ENCODE data around the gene MRPL23. TPM values are rescaled to one million over a fixed set of nuclear protein-coding genes. Genes with fewer than 3 reads are reported as not detected.

Gene MRPL23
- total RNA-seq, 2 experiments from 2014 or later = 138 to 142 TPM

DNA sequence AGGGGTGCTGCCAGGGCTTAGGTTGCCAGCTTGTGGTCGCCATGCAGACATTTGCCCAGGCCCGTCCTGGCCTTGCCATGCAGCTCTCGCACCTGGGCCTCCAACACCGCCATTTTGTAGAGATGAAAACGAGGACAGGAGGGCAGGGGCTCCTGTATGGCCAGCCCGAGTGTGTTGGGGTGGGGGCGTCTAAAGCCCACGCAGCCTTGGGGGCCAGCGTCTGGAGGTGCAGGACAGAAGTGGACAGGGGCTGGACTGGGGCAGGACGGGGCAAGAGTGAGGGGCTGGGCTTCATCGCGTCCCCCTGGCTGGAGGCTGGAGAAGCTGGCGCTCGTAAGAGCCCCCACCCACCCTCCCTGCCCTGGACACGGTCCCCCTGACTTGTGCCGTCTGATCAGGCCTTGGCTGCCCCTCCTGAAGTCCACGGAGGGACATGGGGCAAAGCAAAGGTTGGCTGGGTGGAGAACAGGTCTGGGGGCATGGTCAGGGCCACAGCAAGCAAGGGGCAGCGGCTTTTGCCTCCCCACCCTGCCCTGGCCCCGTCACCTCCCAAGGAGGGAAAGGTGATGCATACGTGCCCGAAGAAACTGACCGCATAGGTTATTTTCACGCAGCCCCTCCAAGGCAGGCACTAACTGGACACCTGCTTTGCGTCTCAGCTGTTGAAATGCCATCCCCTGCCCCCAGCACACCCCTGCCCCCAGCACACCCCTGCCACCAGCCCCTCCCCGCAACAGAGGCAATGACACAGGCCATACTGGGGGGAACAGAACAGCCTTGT is 26.8 kb upstream of the MRPL23 start:
- ChIA-PET POLR2A (interaction anchor here (0.5 kb wide), 1 partner anchor 1142 kb away, joined by 6 read pairs; no protein-coding TSS in a partner anchor), CTCF (no interaction called here)

DNA sequence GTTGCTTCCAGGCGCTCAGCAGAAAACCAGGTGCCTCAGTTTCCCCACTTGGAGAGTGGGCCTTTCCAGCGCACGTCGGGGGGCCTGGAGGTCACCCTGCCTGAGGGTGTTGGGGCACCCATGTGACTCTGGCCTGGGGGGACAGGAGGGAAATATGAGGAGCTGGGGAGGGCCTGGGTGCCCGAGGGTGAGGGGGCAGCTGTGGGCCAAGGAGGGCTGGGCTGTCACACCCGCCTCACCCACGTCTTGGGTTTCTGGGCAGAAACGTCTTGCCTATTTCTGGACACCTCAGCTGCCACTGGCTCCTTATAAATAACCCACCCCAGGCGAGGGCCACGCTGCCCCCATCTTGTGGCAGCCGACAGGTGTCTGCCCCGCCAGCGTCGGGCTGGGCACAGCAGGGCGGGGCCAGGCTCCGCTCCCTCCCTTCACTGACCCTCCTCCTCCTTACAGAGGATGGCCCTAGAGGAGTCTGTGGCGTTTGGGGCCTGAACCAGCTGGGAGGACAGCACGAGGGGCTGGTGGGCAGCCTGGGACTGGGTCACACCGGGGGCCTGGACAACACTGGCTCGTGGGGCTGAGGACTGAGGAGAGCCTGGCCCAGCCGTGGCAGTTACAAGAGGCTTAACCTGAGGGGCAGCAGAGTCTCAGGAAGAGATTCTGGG is 26.1 kb upstream of the MRPL23 start:
- POLR2A ChIA-PET = interaction anchor here (0.5 kb wide), 1 partner anchor 1143 kb away, joined by 6 read pairs; no protein-coding TSS in a partner anchor
- CTCF ChIA-PET = interaction anchor here (0.9 to 2.4 kb wide), 6 partner anchors 27 to 230 kb away, joined by 3 to 7 read pairs (median 5); partner anchors contain the start of gene PRR33

- POLR2A ChIA-PET = no interaction called here
- CTCF ChIA-PET = interaction anchor here (0.9 to 2.4 kb wide), 7 partner anchors 26 to 229 kb away, joined by 3 to 7 read pairs (median 5); partner anchors contain the start of gene PRR33
These were observed 25.5 kb upstream of the MRPL23 start for GRCh38 chr11:1921574-1922141.

DNA sequence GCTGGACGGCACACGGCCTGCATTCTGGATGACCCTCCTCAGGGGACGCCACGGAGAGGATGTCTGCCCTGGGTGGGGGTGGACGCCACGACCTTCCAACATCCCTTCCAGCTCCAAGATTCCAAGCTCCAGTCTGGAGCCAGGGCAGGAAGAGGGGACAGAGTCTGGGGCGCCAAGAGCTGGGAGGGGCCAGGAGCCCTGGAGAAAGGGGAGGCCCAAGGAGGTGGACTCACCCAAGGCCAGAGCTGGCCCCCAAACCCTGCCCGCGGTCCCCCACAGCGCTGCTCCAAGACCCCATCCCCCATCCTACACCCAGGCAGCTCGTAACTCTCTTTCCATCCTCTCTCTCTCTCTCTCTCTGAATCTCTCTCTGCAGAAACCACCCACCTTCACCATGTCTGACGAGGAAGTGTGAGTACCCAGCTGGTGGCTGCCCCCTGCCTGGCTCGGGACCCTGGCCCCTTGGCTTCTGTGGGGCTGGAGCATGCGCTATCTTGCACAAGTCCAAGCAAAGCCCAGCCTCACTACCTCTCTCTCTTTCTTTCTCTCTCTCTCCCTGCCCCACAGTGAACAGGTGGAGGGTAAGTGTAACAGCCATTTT is 24.6 kb upstream of the MRPL23 start:
- POLR2A ChIA-PET = no interaction called here
- CTCF ChIA-PET = interaction anchor here (0.8 to 2.4 kb wide), 6 partner anchors 14 to 229 kb away, joined by 3 to 7 read pairs (median 5); partner anchors contain the start of gene PRR33

DNA sequence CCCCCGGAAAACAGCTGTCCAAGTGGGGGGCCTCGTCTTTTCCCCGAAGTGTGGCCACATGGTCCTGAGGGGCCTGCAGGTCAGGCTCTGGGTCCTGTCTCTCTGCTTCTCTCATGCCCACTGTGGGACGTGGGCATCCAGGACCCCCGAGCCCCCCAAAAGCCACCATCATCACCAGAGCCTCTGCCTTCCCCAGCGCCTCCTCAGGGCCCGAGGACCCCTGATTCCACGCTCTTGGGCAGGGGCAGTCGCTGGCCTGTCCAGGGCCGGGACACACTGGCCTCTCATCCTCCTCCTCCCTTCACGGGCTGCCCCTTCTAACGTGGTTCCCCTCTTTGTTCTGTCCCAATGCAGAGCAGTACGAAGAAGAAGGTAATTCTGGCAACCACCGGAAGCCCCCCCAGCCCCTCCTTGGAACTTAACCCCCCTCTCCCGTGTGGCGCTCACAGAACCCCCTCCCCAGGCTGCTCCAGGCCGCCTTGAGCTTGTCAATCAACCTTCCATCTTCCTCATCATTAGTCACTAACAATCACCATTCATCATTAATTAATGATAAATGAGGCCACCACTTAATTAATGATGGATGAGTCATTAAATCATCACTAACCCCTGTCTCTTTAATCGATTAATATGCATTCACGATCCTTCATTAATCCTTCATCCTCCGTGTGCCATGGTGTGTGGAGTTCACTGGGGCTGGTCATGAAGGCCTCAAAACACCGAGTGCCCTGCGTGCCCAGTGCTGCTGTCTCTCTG is 23.8 kb upstream of the MRPL23 start:
- POLR2A ChIA-PET = no interaction called here
- CTCF ChIA-PET = interaction anchor here (1.5 to 2.4 kb wide), 2 partner anchors 32 to 41 kb away, joined by 5 to 7 read pairs; partner anchors contain the start of gene PRR33

- CTCF ChIA-PET = no interaction called here
These were observed 23.0 kb upstream of the MRPL23 start for GRCh38 chr11:1924181-1924580.

DNA sequence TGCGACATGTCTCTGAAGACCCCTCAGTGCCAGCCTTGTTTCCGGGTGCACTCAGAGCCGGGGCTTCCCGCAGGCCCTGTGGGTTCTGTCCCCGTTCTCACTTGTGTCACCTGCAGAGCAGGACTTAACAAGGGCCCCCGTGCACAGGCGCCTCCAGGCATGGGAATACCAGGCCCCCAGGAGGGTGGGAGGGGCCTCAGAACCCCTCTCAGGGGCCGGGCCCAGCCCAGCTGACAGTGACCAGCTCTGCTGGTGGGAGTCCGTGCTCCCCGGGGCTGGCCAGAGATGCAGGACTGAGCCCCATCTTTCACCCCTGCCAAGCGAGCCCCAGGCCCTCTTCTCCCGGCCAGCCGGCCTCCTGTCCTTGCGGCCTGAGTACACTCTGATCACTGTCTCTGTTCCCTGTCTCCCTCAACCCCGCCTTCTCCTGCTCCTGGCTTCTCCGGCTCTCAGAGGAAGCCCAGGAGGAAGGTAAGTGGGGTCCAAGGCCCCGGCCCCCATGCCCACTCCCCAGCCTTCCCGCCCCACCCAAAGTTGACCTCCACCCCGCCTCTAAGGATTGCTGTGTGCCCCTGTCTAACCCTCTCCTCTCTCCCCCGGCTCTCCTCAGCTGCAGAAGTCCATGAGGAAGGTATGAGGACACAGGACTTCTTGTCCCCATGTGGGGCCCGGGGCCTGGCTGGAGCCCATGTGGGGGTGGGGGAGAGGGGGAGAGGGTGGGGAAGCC is 22.3 kb upstream of the MRPL23 start:
- CTCF ChIA-PET = no interaction called here

More at GRCh38 chr11:1924181-1924580, 23.0 kb upstream of the MRPL23 start:
- POLR2A ChIA-PET = no interaction called here

GRCh38 chr11:1925373-1926155 is 21.6 kb upstream of the MRPL23 start:
- CTCF ChIA-PET = no interaction called here

More for the DNA sequence above, 22.3 kb upstream of the MRPL23 start:
- POLR2A ChIA-PET = no interaction called here

GRCh38 chr11:1926156-1927025 is 20.7 kb upstream of the MRPL23 start:
- ChIA-PET POLR2A (no interaction called here), CTCF (no interaction called here)

More at GRCh38 chr11:1925373-1926155, 21.6 kb upstream of the MRPL23 start:
- POLR2A ChIA-PET = no interaction called here

DNA sequence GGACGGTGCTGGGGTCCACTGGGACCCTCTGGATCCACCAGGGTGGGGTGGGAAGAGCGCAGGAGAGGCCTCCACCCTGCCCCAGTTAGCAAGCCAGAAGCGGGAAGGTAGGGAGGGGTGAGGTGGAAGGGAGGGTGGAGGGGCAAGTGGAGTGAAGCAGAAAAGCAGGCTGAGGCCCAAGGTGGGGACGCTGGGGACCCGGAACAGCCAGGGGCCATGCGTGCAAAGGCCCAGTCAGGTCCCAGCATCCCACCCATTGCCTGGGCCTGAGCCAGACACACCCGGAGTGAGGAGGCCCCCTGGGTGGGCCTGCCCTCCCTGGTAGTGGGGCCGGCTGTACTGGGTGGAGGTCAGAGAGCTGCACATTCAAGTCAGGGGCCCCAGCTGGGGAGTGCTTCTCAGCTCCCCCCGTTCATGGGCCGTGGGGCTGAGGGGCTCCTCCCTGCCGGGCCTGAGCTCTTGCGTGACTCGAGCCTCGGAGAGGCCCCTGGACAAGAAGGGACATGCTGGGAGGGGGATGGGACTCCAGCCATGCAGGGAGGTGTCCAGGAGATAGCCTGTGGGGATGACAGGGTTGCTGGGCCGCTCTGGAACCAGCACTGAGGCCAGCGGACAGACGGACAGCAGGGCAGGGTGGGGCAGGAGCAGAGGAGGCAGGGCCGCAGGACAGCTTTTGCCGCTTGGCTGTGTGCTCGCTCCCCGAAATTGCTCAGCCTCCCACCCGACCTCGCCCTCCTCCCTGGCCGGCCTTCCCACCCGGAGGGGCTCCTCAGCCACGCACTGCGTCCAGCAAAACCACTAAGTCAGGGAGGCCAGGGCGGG is 19.9 kb upstream of the MRPL23 start:
- POLR2A ChIA-PET = no interaction called here

DNA sequence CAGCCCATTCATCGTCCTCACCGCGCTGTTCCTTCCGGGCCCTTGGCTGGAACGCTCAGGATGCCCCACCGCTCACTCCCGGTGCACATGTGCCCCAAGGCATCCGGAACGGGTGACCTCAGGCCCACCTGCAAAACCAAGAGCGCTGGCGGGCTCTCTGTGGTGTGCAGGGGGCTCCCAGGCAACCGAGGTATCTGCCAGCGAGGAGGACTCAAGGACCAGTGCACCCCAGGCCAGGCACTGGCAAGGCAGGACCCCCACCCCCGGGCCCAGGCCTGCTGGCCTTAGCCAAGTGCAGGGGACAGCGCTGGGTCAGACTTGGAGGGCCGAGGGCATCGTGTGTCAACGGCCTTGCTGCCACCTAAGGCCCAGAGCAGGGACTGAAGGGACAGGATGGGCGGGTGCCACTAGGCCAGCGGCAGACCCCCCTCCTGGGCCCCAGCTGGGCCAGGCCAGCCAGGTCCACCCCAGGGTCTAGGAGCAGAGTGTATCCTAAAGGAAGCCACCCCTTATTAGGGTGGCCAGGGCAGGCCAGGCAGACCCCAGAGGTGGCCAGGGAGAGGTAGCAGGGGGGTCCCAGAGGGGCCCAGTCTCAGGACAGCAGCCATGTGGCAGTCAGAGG is 19.2 kb upstream of the MRPL23 start:
- POLR2A ChIA-PET = no interaction called here
- CTCF ChIA-PET = no interaction called here

More for the DNA sequence above, 19.9 kb upstream of the MRPL23 start:
- CTCF ChIA-PET = no interaction called here

DNA sequence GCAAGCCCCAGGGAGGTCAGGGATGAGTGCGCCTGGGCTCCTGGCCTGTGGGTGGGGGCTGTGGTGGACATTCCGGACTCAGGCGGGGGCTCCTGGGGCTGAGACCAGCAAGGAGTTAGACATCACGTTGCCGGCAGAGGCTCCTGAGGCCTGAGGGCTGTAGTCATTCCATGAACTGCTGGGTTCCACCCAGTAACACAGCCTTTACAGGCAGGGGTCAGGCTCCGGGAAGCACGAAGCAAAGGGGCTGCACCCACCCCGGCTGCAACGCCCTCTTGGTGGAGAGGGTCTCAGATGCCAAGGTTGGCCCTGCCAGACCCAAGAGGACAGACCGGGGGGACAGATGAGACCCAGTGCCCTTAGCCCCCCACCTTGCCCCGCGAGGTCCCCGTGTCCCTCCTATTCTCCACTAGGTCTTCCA is 18.7 kb upstream of the MRPL23 start:
- ChIA-PET POLR2A (no interaction called here), CTCF (no interaction called here)

DNA sequence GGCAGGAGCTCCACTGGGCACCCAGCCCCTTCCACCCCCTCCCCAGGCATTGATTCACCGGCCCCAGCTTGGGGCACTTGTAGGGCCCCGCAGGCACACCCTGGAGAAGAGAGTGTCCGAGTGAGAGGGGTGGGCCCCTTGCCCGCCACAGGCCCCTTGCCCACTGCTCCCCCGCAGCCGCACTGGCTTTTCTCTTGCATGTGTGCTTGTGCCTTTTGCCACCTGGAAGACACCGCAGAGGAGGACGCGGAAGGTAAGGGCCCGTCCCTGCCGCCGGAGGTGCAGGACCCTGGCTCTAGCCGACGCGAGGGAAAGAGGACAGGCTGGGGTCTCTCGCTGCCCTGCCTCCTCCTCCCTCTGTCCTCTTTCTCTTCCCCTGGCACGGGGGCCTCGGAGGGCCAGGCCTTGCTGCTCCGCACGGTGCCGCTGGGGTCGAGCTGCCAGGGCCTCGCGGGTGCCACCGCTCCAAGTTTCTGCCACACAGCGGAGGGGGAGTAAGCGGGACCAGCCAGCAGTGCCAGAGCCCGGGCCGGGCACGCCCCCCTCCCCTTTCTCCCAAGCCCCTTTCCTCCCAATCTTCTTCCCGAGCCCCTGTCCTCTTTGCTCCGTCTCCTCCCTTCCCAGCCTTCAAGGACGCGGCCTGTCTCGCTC is 18.1 kb upstream of the MRPL23 start:
- POLR2A ChIA-PET = no interaction called here
- CTCF ChIA-PET = no interaction called here

DNA sequence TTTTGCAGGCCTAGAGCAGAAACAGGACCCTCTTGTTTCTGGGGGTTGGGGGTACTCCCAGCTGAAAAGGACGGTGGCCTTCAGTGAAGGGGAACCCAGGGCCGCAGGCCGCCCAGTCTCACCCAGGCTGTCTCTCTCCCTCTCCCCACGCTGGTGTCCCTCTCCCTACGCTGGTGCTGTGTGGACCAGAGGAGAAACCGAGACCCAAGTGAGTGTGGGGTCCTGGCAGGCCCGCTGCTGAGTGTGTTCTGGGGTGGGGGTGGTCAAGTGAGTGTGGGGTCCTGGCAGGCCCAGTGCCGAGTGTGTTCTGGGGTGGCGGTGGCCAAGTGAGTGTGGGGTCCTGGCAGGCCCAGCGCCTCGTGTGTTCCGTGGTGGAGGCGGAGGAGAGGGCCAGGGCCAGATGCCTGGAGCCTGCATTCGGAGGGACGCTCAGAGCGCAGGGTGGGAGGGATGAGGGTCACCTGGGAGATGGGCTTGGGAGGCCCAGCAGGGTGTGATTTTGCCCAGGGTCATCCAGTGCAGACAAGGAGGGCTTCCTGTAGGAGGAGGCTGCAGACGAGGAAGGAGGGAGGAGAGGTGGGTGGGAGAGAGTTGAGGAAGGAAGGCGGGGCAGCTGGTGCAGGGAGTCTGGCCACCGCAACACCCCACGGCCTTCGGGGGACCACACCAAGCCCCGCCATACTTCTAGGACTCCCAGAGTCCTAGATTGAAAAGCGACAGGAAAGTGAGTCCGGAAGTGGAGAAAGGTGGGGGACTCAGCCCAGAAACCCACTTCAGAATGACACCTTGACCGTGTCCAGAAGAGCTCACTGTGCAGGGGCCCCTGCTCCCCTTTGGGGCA is 17.3 kb upstream of the MRPL23 start:
- CTCF ChIA-PET = no interaction called here
- POLR2A ChIA-PET = no interaction called here

GRCh38 chr11:1930462-1930830 is 16.7 kb upstream of the MRPL23 start:
- ChIA-PET CTCF (no interaction called here), POLR2A (no interaction called here)
